ENCODE data around the gene RGL1.

- TF ChIP-seq POLR2A (IDR thresholded peaks at IDR 0.05; ENCODE audit: low read length), result no peak
- TF ChIP-seq GATA1 (IDR thresholded peaks at IDR 0.05; ENCODE audit: low read depth, low read length), result no peak
Observed at GRCh38 chr1:183862967-183863366, 58.0 kb downstream of the RGL1 start.

Data from erythroblast (primary cell).